Parathyroid adenoma (tissue), 2 donors: Measurements from ENCODE around the gene CENPM.

ENCODE experiments used
- H2AFZ ChIP-seq: fragments of 300-600 bp; sonication (generic); one replicate; pipeline ENCODE4 v1.7.0; 2017; ENCODE audit warnings: antibody characterized with exemption, mild to moderate bottlenecking
- H3K27ac ChIP-seq: fragments of 300-600 bp; sonication (generic); one replicate; pipeline ENCODE4 v1.7.0; 2017
- H3K27me3 ChIP-seq: fragments of 300-600 bp; sonication (generic); one replicate; pipeline ENCODE4 v1.7.0; 2017; ENCODE audit warnings: low read length; ENCODE audit not compliant: control insufficient read depth, insufficient read depth
- H3K36me3 ChIP-seq: fragments of 300-600 bp; sonication (generic); one replicate; pipeline ENCODE4 v1.7.0; 2017; ENCODE audit warnings: low read length; ENCODE audit not compliant: control insufficient read depth, insufficient read depth
- H3K4me1 ChIP-seq: fragments of 300-600 bp; sonication (generic); one replicate; pipeline ENCODE4 v1.7.0; 2017; ENCODE audit warnings: control low read depth
- H3K4me2 ChIP-seq: fragments of 300-600 bp; sonication (generic); one replicate; pipeline ENCODE4 v1.7.0; 2017; ENCODE audit warnings: low read length
- H3K4me3 ChIP-seq: fragments of 300-600 bp; sonication (generic); one replicate; pipeline ENCODE4 v1.7.0; 2017; ENCODE audit warnings: low read depth, low read length
- H3K79me2 ChIP-seq: fragments of 300-600 bp; sonication (generic); one replicate; pipeline ENCODE4 v1.7.0; 2017; ENCODE audit warnings: control low read depth
- H3K9ac ChIP-seq: fragments of 300-600 bp; sonication (generic); one replicate; pipeline ENCODE4 v1.7.0; 2017; ENCODE audit warnings: mild to moderate bottlenecking
- H3K9me3 ChIP-seq: fragments of 300-600 bp; sonication (generic); one replicate; pipeline ENCODE4 v1.7.0; 2017; ENCODE audit warnings: low read length; ENCODE audit not compliant: control insufficient read depth
- CTCF ChIP-seq: fragments of 300-600 bp; sonication (generic); IDR thresholded peaks from one replicate; pipeline ENCODE4 v1.7.0; 2017; ENCODE audit warnings: antibody characterized with exemption, mild to moderate bottlenecking
- donor health status: primary hyperparathyroidism.

The CENPM gene

GRCh38 chr22:41946629-41947423 lies at the start of gene CENPM:
Gene CENPM (minus strand): TSS chr22:41947152. CDS start chr22:41947076, 76 bp downstream.
- H3K4me1 ChIP-seq, result no peaks in the 10 kb centered on the region
- H3K9me3 ChIP-seq, result no peaks in the 10 kb centered on the region
- peak within 1 kb of the TSS; percentile 72 for H3K4me3 ChIP-seq
- TF ChIP-seq CTCF, result no peak
- peak within 1 kb of the TSS; percentile 98 for H3K4me2 ChIP-seq
- H3K79me2 ChIP-seq, result no peaks in the 10 kb centered on the region
- peak within 1 kb of the TSS; percentile 36 for H3K27ac ChIP-seq
- H3K36me3 ChIP-seq, result no peaks in the 10 kb centered on the region
- no peaks in the 10 kb centered on the region for H3K27me3 ChIP-seq
- H2AFZ ChIP-seq, result peak within 1 kb of the TSS; percentile 84
- no peak within 1 kb of the TSS for H3K9ac ChIP-seq

- no peak overlapping the region for H2AFZ ChIP-seq
- H3K9ac ChIP-seq, result no peak overlapping the region
- no peaks in the 10 kb centered on the region for H3K27me3 ChIP-seq
- no peak overlapping the region for H3K27ac ChIP-seq
- H3K79me2 ChIP-seq, result no peaks in the 10 kb centered on the region
- no peaks in the 10 kb centered on the region for H3K36me3 ChIP-seq
- TF ChIP-seq CTCF, result no peak
- no peak overlapping the region for H3K4me2 ChIP-seq
- no peak overlapping the region for H3K4me3 ChIP-seq
- no peaks in the 10 kb centered on the region for H3K4me1 ChIP-seq
- H3K9me3 ChIP-seq, result no peaks in the 10 kb centered on the region
Measured at GRCh38 chr22:41995211-41995610, 48.3 kb upstream of the CENPM start.

GRCh38 chr22:41992496-41992895 lies 45.5 kb upstream of the CENPM start:
- H2AFZ ChIP-seq, result no peak overlapping the region
- no peaks in the 10 kb centered on the region for H3K27me3 ChIP-seq
- no peaks in the 10 kb centered on the region for H3K4me1 ChIP-seq
- H3K36me3 ChIP-seq, result no peaks in the 10 kb centered on the region
- H3K27ac ChIP-seq, result no peak overlapping the region
- H3K4me2 ChIP-seq, result no peak overlapping the region
- TF ChIP-seq CTCF, result no peak
- no peaks in the 10 kb centered on the region for H3K9me3 ChIP-seq
- H3K79me2 ChIP-seq, result no peaks in the 10 kb centered on the region
- no peak overlapping the region for H3K9ac ChIP-seq
- H3K4me3 ChIP-seq, result no peak overlapping the region

GRCh38 chr22:41991111-41991510 lies 44.2 kb upstream of the CENPM start:
- no peak for TF ChIP-seq CTCF
- Histone ChIP-seq H3K9ac (no peak overlapping the region), H3K4me3 (no peak overlapping the region), H3K79me2 (no peaks in the 10 kb centered on the region), H3K9me3 (no peaks in the 10 kb centered on the region), H2AFZ (no peak overlapping the region), H3K27ac (no peak overlapping the region), H3K27me3 (no peaks in the 10 kb centered on the region), H3K4me1 (no peaks in the 10 kb centered on the region), H3K36me3 (no peaks in the 10 kb centered on the region), H3K4me2 (no peak overlapping the region)

GRCh38 chr22:41989246-41989645 lies 42.3 kb upstream of the CENPM start:
- H3K36me3 ChIP-seq, result no peaks in the 10 kb centered on the region
- no peak overlapping the region for H3K9ac ChIP-seq
- H3K27ac ChIP-seq, result no peak overlapping the region
- H3K9me3 ChIP-seq, result no peaks in the 10 kb centered on the region
- H3K4me2 ChIP-seq, result no peak overlapping the region
- TF ChIP-seq CTCF, result no peak
- H2AFZ ChIP-seq, result no peak overlapping the region
- no peaks in the 10 kb centered on the region for H3K27me3 ChIP-seq
- no peaks in the 10 kb centered on the region for H3K4me1 ChIP-seq
- no peak overlapping the region for H3K4me3 ChIP-seq
- H3K79me2 ChIP-seq, result no peaks in the 10 kb centered on the region
